ENCODE measurements around the gene PRKCE. TPM values are rescaled to one million over a fixed set of nuclear protein-coding genes. Genes with fewer than 3 reads are reported as not detected.

The PRKCE gene
- total and polyA plus RNA-seq, 4 donors: 2.5 to 38.6 (median 5.8) TPM

GRCh38 chr2:45836316-45836715 lies 184.8 kb downstream of the PRKCE start:
- no peak overlapping the region for H3K4me3 ChIP-seq (ENCODE audit: low read depth in 1 of 3, low read length in 3 of 3)

GRCh38 chr2:45836740-45837139 lies 185.3 kb downstream of the PRKCE start:
- 84% methylated on average over 3 of the region's 3 CpGs for WGBS
- H3K4me1 ChIP-seq (ENCODE audit: control insufficient read depth in 4 of 4, insufficient read depth in 4 of 4, low read length in 3 of 4): peaks cover 0 to 3% (median 0%) of the 10 kb centered on the region in 4 donors
- no peak for TF ChIP-seq HNF4A (conservative IDR thresholded peaks at IDR 0.05)
- TF ChIP-seq RAD21 (IDR thresholded peaks at IDR 0.05): no peak
- TF ChIP-seq FOXA1 (IDR thresholded peaks at IDR 0.05): no peak
- no peak for TF ChIP-seq MAX (IDR thresholded peaks at IDR 0.05)
- no peak for TF ChIP-seq TAF1 (conservative IDR thresholded peaks at IDR 0.05)
- TF ChIP-seq HNF4G (IDR thresholded peaks at IDR 0.05): no peak
- TF ChIP-seq REST (IDR thresholded peaks at IDR 0.05): no peak
- TF ChIP-seq EGR1 (IDR thresholded peaks at IDR 0.05; ENCODE audit: low read depth in 2 of 2): no peak
- TF ChIP-seq NR2F2 (IDR thresholded peaks at IDR 0.05): no peak
- no peak for TF ChIP-seq GABPA (IDR thresholded peaks at IDR 0.05 in 1 of 2, conservative IDR thresholded peaks at IDR 0.05 in 1 of 2)
- no peak for TF ChIP-seq YY1 (IDR thresholded peaks at IDR 0.05)
- TF ChIP-seq JUND (IDR thresholded peaks at IDR 0.05): no peak
- TF ChIP-seq FOXA2 (IDR thresholded peaks at IDR 0.05): no peak
- no peak for TF ChIP-seq ATF3 (IDR thresholded peaks at IDR 0.05)
- TF ChIP-seq CTCF (IDR thresholded peaks at IDR 0.05; ENCODE audit: low read depth, low read length, missing input control): no peak
- TF ChIP-seq SP1 (IDR thresholded peaks at IDR 0.05): no peak

More at GRCh38 chr2:45836316-45836715, 184.8 kb downstream of the PRKCE start:
- H3K27me3 ChIP-seq (ENCODE audit: control insufficient read depth in 4 of 4, insufficient read depth in 4 of 4, low read length in 3 of 4): no peaks in the 10 kb centered on the region
- TF ChIP-seq ATF3 (IDR thresholded peaks at IDR 0.05): no peak
- TF ChIP-seq RAD21 (IDR thresholded peaks at IDR 0.05): no peak
- no peak for TF ChIP-seq JUND (IDR thresholded peaks at IDR 0.05)
- no peak for TF ChIP-seq GABPA (IDR thresholded peaks at IDR 0.05 in 1 of 2, conservative IDR thresholded peaks at IDR 0.05 in 1 of 2)
- no peak for TF ChIP-seq HNF4G (IDR thresholded peaks at IDR 0.05)
- TF ChIP-seq FOXA1 (IDR thresholded peaks at IDR 0.05): no peak
- TF ChIP-seq RXRA (IDR thresholded peaks at IDR 0.05): no peak
- TF ChIP-seq MAX (IDR thresholded peaks at IDR 0.05): no peak
- no peak for TF ChIP-seq ZBTB33 (IDR thresholded peaks at IDR 0.05)
- no peak for TF ChIP-seq YY1 (IDR thresholded peaks at IDR 0.05)
- no peak for TF ChIP-seq TAF1 (conservative IDR thresholded peaks at IDR 0.05)
- peaks cover 0 to 2% (median 0%) of the 10 kb centered on the region in 4 donors for H3K9me3 ChIP-seq (ENCODE audit: control insufficient read depth in 4 of 4, low read length in 3 of 4)
- no peaks in the 10 kb centered on the region for H3K36me3 ChIP-seq (ENCODE audit: control insufficient read depth in 4 of 4, insufficient read depth in 3 of 4, low read depth in 1 of 4, low read length in 3 of 4)
- no peak overlapping the region for H3K9ac ChIP-seq (ENCODE audit: low read depth in 1 of 2, low read length in 2 of 2)
- peaks cover 0 to 3% (median 0%) of the 10 kb centered on the region in 4 donors for H3K4me1 ChIP-seq (ENCODE audit: control insufficient read depth in 4 of 4, insufficient read depth in 4 of 4, low read length in 3 of 4)
- H3K27ac ChIP-seq (ENCODE audit: low read depth in 1 of 2, low read length in 2 of 2): no peak overlapping the region
- WGBS: 90% methylated on average over 3 of the region's 3 CpGs
- DNase-seq (ENCODE audit: low spot score): no peak

More at GRCh38 chr2:45836740-45837139, 185.3 kb downstream of the PRKCE start:
- no peaks in the 10 kb centered on the region for H3K36me3 ChIP-seq (ENCODE audit: control insufficient read depth in 4 of 4, insufficient read depth in 3 of 4, low read depth in 1 of 4, low read length in 3 of 4)
- DNase-seq (ENCODE audit: low spot score): no peak
- no peaks in the 10 kb centered on the region for H3K9me3 ChIP-seq (ENCODE audit: control insufficient read depth in 4 of 4, low read length in 3 of 4)
- no peaks in the 10 kb centered on the region for H3K27me3 ChIP-seq (ENCODE audit: control insufficient read depth in 4 of 4, insufficient read depth in 4 of 4, low read length in 3 of 4)
- H3K4me3 ChIP-seq (ENCODE audit: low read depth in 1 of 3, low read length in 3 of 3): no peak overlapping the region
- H3K27ac ChIP-seq (ENCODE audit: low read depth in 1 of 2, low read length in 2 of 2): no peak overlapping the region
- H3K9ac ChIP-seq (ENCODE audit: low read depth in 1 of 2, low read length in 2 of 2): no peak overlapping the region

All from liver (tissue), 9 donors.